ENCODE results near the gene BEST4.
A peak's percentile ranks its signal among the peaks of the same experiment; 100 is the strongest.
"Not testable (repeated sequence)": the region's sequence is repeated elsewhere in the genome, so short reads cannot be mapped to it uniquely, and the experiment has no call there.

Gene BEST4

DNA sequence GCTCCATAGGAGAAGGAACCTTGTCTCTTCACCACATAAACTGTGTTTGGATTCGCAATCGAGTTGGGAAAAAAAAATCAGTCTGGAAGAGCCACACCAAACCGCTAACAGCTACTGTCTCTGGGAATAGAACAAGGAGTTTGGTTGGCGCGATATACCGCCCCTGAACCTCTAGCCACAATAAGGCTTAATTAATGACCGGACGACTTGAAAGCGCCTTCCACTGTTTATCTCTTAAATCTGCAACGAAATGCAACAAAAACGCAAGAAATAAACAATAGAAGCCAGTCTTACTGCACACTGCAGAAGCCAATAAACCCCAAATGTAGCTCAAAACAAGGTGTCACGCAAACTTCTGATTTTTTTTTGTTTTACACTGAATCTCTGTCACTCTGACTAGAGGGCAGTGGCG lies 31.2 kb upstream of the BEST4 start:
- DNase-seq, result no peak

DNA sequence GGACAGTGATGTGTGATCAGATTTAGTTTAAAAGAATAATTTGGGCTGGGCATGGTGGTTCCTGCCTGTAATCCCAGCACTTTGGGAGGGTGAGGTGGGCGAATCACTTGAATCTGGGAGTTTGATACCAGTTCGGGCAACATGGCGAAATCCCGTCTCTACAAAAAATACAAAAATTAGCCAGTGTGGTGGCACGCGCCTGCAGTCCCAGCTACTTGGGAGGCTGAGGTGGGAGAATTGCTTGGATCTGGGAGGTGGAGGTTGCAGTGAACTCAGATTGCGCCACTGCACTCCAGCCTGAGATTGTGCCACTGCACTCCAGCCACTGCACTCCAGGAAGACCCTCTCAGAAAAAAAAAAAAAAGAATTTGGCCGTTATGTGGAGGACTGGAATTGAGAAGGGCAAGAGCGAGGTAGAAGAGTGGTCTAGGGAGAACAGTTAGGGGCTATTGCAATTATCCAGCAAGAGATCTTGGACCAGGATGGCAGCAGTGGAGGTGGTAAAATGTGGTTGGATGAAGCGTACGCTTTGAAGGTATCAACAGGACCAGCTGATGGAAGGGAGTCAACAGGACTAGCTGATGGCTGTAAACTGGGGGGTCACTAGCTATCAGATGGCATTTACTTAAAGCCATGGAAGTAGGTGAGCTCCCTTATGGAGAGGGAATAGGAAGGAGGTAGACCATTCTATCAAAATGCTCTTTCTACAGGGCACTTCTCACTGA lies 30.0 kb upstream of the BEST4 start:
- DNase-seq, result no peak

DNA sequence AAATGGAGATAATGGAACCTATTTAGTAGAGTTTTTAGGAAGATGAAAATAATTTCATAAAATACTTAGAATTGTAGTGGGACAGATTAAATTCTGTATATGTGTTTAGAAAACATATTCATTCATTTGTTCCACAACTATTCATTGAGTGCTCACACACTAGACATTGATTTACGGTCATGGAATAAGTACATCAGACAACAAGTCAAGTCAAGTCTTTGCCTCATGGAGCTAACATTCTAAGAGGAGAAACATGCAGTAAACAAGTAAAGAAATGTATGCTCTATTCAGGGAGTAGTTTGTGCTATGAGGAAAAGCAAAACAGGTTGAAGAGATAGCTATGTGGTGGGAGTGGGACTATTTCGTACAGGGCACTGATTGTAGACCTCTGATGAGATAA lies 29.3 kb upstream of the BEST4 start:
- no peak for DNase-seq

DNA sequence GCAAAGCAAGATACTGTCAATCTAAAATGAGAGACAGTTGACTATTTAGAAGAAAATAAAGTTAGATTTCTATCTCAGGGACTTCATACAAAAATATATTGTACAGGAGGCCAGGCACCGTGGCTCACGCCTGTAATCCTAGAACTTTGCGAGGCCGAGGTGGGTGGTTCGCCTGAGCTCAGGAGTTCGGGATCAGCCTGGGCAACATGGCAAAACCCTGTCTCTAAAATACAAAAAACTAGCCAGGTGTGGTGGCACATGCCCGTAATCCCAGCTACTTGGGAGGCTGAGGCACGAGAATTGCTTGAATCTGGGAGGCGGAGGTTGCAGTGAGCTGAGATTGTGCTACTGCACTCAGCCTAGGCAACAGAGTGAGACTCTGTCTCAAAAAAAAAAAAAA lies 28.0 kb upstream of the BEST4 start:
- not testable (repeated sequence) for DNase-seq

DNA sequence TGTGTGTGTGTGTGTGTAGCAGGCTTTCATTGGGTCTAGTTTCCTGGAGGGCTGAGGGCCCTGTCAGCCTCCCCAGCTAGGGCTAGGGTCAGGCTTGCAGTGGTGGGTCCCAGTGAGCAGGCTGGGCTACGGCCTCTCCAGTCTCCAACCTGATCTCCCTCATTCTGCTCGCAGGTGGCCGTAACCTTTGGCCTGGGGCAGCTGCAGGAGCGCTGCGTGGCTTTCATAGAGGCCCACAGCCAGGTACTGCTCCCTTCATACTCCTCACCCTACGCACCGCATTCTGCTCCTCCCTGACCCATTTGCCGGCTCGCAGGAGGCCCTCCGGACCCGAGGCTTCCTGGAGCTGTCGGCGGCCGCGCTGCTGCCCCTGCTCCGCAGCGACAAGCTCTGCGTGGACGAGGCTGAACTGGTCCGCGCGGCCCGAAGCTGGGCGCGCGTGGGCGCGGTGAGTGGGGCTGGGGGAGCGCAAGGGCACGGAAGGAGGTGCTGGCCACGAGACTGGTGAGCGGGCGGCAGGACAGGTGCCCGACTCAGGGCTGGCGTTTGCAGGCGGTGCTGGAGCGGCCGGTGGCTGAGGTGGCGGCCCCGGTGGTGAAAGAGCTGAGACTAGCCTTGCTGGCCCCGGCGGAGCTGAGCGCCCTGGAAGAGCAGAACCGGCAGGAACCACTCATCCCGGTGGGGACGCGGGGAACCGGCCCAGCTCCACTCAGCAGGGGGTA lies 25.0 kb upstream of the BEST4 start:
- DNase-seq, result no peak

DNA sequence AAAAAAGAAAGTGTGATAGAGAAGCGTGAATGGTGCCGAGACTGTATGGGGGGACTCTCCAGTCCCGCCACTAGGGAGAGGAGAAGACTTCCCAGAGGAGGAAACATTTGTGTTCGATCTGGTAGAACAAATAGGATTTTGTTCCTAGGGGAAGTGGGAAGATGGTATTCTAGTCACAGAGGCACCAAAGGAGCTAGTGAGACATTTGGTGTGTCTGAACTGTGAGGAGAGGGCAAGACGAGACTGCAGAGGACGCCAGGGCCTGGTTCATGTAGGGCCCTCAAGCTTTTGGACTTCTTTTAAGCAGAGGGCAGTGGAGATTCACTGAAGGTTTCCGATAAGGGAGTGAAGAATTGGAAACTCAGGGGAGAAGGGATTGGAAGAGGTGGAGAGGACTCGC lies 23.3 kb upstream of the BEST4 start:
- DNase-seq, result no peak

DNA sequence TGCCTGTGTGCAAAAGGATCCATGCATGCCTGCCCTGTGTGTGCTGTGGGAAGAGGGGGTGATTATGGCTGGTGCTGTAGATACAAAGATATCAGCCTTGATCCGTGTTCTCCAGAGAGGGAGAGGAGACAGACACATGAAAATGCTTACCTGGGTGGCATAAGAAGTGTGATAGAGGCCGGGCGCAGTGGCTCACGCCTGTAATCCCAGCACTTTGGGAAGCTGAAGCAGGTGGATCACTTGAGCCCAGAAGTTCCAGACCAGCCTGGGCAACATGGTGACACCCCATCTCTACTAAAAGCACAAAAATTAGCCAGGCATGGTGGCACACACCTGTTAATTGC lies 22.8 kb upstream of the BEST4 start:
- DNase-seq, result not testable (repeated sequence)

DNA sequence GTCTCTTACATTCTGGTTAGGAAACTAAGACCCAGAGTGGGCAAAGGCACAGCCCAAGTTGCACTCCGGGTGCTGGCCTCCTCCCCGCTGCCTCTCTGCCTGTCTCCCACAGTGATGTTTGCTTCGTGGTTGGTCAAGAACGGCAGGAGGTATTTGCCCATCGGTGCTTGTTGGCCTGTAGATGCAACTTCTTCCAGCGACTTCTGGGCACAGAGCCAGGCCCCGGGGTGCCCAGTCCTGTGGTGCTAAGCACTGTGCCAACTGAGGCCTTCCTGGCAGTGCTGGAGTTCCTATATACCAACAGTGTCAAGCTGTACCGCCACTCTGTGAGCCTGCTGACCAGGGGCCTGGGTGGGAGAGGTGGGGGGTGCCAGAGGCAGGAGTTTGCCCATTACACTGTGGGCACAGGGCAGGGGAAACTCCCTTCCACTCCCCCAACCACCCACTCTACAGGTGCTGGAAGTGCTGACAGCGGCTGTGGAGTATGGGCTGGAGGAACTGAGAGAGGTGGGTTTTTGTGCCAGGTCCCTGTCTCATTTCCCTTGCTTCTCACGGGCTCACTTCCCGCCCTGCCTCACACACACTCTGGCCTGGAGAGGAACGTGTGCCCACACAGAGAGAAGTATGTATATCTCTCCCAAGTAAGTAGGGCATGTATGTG lies 22.3 kb upstream of the BEST4 start:
- peak; percentile 31 to 86 for DNase-seq

DNA sequence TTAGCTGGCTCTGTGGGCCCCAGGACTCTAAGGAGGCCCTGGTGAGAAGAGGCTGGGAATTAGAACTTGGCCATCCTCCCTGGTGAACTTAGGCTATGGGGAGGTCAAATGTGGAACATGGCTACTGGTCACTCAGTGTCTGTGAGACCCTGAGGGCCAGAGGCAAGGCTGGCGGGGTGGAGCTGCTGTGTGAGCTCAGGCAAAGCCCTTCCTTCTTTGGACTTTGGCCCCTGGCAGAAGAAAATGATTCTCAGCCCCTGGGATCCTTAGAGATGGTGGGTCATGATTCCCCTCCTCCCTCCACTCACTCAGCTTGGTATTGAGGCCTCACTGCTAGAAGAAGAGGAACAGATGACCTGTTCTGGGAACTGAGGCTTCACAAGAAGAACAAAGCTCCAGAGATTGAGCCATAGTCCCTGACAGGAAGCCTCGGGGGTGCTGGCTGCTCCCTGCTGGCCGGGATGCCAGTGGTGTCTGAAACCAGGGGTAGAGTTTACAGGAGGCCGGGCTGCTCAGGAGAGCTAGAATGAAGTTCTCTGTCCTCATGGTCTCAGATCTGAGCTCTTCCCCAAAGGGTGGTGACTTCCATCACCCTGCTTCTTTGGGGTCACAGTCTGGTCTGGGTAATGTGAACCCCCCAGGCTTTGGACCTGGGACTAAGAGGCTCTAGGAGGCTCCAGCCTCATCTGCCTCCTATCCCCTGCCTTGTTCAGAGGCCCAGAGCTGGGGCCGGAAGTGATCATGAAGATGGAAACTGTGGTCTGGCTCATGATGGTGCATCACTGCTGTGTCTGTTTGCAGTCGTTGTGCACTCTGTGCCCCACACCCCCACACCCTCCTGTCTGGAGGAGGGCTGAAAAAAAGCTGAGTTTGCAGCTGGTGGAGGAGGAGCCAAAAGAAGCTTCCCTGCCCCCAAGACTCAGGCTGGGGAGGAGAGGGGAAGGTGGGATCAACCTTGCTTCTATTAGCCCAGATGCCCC lies 21.3 kb upstream of the BEST4 start:
- no peak for DNase-seq

DNA sequence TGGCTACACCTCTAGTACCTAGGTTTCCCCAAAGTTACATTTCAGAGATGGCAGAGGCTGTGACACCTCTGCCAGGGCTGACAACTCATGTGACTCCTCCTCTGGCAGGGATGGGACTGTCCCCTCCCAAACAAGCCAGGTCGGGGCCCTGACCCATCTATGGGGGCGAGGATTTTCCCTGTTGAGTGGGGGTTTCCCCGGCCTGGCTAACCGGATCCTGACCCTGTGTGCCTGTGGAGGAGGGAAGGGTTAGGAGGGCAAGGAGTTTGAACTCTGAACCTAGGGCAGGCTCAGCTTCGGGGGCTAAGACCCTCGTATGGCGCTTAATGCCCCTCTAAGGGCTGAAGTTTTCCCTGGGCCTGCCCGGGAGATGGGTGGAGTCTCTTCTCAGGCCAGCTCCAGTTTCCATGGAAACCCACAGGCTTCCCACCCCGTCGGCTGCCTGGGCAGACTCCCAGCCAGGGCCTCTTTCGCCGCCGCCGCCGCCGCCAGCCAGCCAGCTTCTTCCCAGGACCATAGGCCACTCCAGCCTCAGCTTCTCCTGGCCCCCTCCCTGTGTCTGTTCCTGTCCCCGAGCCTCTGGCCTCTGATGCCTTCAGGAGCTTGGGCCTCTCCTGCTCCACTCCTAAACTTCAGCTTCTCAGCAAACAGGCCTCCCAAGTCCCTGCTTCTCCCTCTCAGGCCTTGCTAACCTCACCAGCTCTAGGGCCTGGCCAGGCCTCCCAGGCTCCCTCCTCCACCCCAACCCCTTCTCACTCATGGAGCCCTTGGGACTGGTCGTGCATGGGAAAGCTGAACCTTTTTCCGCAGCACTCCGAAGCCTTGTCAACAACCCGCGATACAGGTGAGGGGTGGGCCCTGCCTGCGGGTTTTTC lies 20.3 kb upstream of the BEST4 start, which contains the start of gene BTBD19:
TSS of gene BTBD19 (plus strand) at position 461 of the 875 bp plus-strand sequence. CDS start at position 759, 298 bp downstream.
- DNase-seq, result peak in 1 of 2 experiments; percentile 74

DNA sequence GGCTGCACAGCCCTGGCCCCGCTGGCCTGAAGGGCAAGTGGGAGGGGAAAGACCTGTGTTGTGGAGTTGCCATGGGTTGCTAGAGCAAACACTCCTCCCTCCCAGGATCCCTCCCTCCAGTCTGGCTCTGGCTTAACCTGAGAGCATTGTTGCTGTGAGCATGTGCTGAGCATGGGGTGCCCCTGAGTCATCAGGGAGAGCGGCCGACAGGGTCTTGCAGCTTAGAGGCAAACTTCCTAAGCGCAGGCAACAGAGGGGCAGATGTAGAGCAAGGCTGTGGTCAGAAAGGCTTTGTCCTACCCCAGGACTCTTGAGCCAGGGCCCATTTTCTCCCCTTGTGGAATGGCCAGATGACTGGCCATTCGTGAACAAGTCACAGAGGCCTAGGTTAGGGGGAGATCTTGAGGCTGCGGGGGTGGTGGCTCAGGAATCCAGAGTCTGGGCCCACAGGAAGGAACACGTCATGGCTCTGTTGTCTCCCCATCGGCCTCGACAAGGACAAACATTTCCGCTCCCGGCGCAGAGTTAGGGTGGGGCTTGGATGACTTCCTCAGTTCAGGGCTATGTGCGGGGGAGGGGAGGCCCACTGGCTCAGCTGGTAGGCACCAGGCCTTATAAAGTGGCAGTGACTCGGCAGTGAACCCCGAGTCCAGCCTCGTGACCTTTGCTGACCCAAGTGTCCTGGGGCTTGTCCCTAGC lies 19.5 kb upstream of the BEST4 start:
- no peak for DNase-seq

DNA sequence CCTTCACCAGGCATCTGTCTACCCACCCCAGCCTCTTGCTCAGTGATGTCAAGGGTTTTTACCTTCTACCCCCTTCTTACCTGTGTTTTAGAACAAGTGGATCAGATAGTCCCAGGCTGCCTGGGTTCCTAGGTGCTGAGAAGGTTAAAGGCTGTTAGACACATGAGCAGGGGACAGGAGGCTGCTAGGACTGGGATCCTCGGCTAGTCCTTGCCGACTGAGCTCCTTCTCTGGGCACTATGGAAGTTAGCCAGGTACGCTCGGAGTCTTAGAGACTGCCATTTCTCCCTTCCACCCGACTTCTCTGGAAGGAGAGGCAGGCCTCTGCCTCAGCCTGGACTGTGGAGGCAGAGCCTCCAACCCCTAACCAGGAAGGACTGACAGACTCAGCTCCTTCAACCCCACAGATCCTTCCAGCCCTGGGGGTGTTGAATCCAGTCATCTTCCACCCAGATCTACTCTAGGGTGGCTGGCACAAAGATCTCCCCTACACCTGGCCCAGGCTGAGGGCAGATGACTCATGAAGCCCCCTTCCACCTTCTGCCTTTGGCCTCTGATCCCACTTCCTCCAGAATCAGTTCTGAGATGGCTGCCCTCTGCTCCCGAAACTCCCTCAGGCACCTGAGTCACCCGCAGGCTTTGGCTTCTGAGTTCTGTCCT lies 18.9 kb upstream of the BEST4 start, which contains the start of gene DYNLT4:
TSS of gene DYNLT4 (minus strand) at position 648 of the 660 bp plus-strand sequence. CDS start 683 bp downstream, outside the sequence.
- DNase-seq, result no peak

DNA sequence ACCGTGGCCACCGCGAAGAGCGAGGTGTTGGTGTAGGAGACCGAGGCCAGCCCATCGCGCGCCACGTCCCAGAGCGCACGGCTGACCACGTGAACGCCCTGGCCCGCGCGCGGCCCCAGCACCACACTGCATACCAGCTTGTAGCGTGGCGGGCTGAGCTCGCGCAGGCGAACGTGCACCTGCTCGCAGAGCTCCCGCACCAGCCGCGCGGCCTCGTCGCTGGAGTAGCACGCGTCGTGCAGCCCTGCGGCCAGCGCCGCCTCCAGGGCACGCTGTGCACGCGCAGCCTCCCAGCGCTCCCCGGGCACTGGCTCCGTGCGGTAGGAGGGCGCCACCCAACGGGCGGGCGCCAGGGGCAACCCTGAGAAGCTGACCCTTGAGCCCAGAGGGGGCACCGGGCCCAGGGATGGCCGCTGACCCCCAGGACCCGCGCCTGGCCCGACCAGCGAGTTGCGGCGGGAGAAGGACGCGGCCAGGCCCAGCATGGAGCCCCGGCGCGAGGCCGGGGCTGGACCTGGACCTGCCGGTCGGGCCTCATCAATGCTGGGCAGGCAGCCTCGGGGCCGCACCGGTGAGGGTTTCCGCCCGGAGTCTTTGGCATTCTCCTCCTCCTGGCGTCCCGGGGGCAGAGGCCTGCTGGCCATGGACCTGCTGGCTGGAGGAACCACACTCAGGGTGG lies 18.2 kb upstream of the BEST4 start:
- no peak for DNase-seq

DNA sequence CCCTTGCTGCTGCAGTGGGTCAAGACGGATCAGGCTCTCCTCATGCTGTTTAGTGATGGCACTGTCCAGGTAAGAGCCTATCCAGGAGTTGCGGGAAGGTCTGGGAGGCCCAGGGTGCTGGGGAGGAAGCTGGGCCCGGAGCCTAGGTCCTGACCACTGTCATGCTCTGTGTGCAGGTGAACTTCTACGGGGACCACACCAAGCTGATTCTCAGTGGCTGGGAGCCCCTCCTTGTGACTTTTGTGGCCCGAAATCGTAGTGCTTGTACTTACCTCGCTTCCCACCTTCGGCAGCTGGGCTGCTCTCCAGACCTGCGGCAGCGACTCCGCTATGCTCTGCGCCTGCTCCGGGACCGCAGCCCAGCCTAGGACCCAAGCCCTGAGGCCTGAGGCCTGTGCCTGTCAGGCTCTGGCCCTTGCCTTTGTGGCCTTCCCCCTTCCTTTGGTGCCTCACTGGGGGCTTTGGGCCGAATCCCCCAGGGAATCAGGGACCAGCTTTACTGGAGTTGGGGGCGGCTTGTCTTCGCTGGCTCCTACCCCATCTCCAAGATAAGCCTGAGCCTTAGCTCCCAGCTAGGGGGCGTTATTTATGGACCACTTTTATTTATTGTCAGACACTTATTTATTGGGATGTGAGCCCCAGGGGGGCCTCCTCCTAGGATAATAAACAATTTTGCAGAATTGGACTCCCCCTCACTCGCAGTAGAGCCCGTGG lies 17.5 kb upstream of the BEST4 start:
- DNase-seq, result no peak

DNA sequence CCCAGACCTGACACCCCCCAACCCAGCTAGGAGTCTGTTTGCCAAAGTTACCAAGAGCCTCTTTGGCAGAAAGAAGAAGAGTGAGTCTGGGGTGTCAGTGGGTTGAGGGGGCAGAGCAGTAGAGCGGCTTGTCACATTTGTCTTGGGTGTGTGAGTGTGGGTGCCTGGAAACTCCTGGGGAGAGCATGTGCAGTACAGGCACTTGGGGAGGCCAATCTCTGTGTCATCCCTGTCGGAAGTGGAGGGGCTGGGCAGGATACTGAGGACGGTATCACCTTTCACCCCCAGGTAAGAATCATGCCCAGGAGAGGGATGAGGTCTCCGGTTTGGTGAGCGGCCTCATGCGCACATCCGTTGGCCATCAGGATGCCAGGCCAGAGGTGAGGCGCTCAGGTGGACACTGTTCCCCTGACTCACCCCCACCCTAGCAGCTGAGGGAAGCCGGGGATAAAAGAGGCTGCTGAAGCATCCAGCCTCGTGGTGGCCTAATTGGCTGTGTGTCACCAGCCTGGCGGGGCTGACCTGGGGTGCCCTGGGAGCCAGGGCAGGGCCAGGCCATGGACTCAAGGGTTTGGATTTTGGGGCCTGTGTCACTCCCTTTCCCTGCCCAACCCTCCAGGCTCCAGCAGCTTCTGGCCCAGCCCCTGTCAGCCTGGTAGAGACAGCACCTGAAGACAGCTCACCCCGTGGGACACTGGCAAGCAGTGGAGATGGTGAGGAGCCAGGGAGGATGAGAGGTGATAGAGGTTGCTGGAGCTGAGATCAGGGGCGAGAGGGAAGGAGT lies 15.5 kb upstream of the BEST4 start:
- DNase-seq, result no peak

DNA sequence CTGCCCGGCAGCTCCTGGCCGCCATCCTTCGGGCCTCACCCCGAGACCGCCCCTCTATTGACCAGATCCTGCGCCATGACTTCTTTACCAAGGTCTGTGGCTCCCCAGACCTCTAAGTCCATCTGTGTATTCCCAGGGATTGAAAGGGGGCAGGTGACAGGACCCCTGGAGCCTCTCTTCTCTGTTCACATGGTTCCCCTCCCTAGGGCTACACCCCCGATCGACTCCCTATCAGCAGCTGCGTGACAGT lies 15.0 kb upstream of the BEST4 start:
- DNase-seq, result no peak

DNA sequence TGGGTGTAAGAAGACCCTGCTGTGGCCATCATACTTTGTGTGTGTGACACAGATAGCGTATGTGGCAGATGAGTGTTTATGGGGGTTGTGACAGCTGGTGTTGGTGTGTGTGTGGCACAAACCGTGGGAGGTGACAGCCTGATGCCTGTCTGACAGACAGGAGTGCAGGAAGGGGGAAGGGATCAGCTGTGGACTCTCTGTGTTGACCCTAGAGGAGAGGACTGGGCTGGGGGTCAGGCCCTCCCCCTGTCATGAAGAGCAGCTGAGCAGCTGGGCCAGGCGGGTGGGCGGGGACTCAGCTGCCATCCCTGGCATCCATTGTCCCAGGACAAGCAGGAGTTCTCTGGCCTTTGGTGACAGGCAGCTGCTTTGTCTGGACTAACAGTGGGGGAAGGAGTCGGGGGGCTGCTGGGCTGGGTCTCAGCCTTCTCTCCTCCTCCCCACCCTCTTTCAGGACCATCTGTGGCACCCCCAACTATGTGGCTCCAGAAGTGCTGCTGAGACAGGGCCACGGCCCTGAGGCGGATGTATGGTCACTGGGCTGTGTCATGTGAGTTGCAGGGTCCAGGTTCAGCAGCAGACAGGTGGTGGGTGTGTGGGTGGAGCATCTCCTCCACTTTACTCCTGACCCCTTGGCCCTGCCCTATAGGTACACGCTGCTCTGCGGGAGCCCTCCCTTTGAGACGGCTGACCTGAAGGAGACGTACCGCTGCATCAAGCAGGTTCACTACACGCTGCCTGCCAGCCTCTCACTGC lies 14.5 kb upstream of the BEST4 start:
- DNase-seq, result no peak

All from NCI-H446 (cell line).